ENCODE data around the gene KDM4C.

KDM4C gene

GRCh38 chr9:6833518-6834192 lies 75.9 kb downstream of the KDM4C start:
- H3K27me3 ChIP-seq (ENCODE audit: control insufficient read depth, insufficient read depth, low read length), result no peaks in the 10 kb centered on the region
- TF ChIP-seq CTCF (IDR thresholded peaks at IDR 0.05), result no peak
- H3K27ac ChIP-seq, result no peak overlapping the region
- H3K9ac ChIP-seq, result no peak overlapping the region
- no peak overlapping the region for H2AFZ ChIP-seq
- no peak overlapping the region for H3K4me3 ChIP-seq (ENCODE audit: low read depth, low read length)
- no peak overlapping the region for H3K4me2 ChIP-seq (ENCODE audit: low read length)
- no peaks in the 10 kb centered on the region for H3K4me1 ChIP-seq
- H3K9me3 ChIP-seq (ENCODE audit: control insufficient read depth, low read length), result no peaks in the 10 kb centered on the region
- H3K79me2 ChIP-seq, result no peaks in the 10 kb centered on the region
- H3K36me3 ChIP-seq (ENCODE audit: control insufficient read depth, insufficient read depth, low read length), result no peaks in the 10 kb centered on the region

GRCh38 chr9:6834306-6834705 lies 76.5 kb downstream of the KDM4C start:
- Histone ChIP-seq H3K79me2 (no peaks in the 10 kb centered on the region), H2AFZ (no peak overlapping the region), H3K9ac (no peak overlapping the region), H3K36me3 (ENCODE audit: control insufficient read depth, insufficient read depth, low read length) (no peaks in the 10 kb centered on the region), H3K27me3 (ENCODE audit: control insufficient read depth, insufficient read depth, low read length) (no peaks in the 10 kb centered on the region), H3K4me1 (no peaks in the 10 kb centered on the region), H3K4me2 (ENCODE audit: low read length) (no peak overlapping the region), H3K9me3 (ENCODE audit: control insufficient read depth, low read length) (no peaks in the 10 kb centered on the region), H3K4me3 (ENCODE audit: low read depth, low read length) (no peak overlapping the region), H3K27ac (no peak overlapping the region)
- TF ChIP-seq CTCF (IDR thresholded peaks at IDR 0.05), result no peak

GRCh38 chr9:6838158-6838557 lies 80.4 kb downstream of the KDM4C start:
- Histone ChIP-seq H3K36me3 (ENCODE audit: control insufficient read depth, insufficient read depth, low read length) (no peaks in the 10 kb centered on the region), H3K9me3 (ENCODE audit: control insufficient read depth, low read length) (no peaks in the 10 kb centered on the region), H3K27ac (no peak overlapping the region), H2AFZ (no peak overlapping the region), H3K4me3 (ENCODE audit: low read depth, low read length) (no peak overlapping the region), H3K4me1 (no peaks in the 10 kb centered on the region), H3K27me3 (ENCODE audit: control insufficient read depth, insufficient read depth, low read length) (no peaks in the 10 kb centered on the region), H3K4me2 (ENCODE audit: low read length) (no peak overlapping the region), H3K9ac (no peak overlapping the region), H3K79me2 (no peaks in the 10 kb centered on the region)
- TF ChIP-seq CTCF (IDR thresholded peaks at IDR 0.05), result no peak

- no peak overlapping the region for H3K27ac ChIP-seq
- TF ChIP-seq CTCF (IDR thresholded peaks at IDR 0.05), result no peak
- H3K9me3 ChIP-seq (ENCODE audit: control insufficient read depth, low read length), result no peaks in the 10 kb centered on the region
- no peaks in the 10 kb centered on the region for H3K27me3 ChIP-seq (ENCODE audit: control insufficient read depth, insufficient read depth, low read length)
- H2AFZ ChIP-seq, result no peak overlapping the region
- H3K4me3 ChIP-seq (ENCODE audit: low read depth, low read length), result no peak overlapping the region
- no peaks in the 10 kb centered on the region for H3K79me2 ChIP-seq
- no peak overlapping the region for H3K4me2 ChIP-seq (ENCODE audit: low read length)
- no peaks in the 10 kb centered on the region for H3K36me3 ChIP-seq (ENCODE audit: control insufficient read depth, insufficient read depth, low read length)
- H3K4me1 ChIP-seq, result no peaks in the 10 kb centered on the region
- H3K9ac ChIP-seq, result no peak overlapping the region
These were observed 84.8 kb downstream of the KDM4C start for GRCh38 chr9:6842584-6842947.

- H3K79me2 ChIP-seq, result no peaks in the 10 kb centered on the region
- no peaks in the 10 kb centered on the region for H3K4me1 ChIP-seq
- no peaks in the 10 kb centered on the region for H3K27me3 ChIP-seq (ENCODE audit: control insufficient read depth, insufficient read depth, low read length)
- no peak overlapping the region for H3K4me2 ChIP-seq (ENCODE audit: low read length)
- H3K4me3 ChIP-seq (ENCODE audit: low read depth, low read length), result no peak overlapping the region
- no peak overlapping the region for H3K27ac ChIP-seq
- H2AFZ ChIP-seq, result no peak overlapping the region
- no peaks in the 10 kb centered on the region for H3K9me3 ChIP-seq (ENCODE audit: control insufficient read depth, low read length)
- no peak for TF ChIP-seq CTCF (IDR thresholded peaks at IDR 0.05)
- H3K36me3 ChIP-seq (ENCODE audit: control insufficient read depth, insufficient read depth, low read length), result no peaks in the 10 kb centered on the region
- H3K9ac ChIP-seq, result no peak overlapping the region
These were observed 86.0 kb downstream of the KDM4C start for GRCh38 chr9:6843742-6844141.

Measured in parathyroid adenoma (tissue), 2 donors.